Measurements from ENCODE around the gene PPP4R3B.
"Not testable (repeated sequence)": the region's sequence is repeated elsewhere in the genome, so short reads cannot be mapped to it uniquely, and the experiment has no call there.

The PPP4R3B gene

DNA sequence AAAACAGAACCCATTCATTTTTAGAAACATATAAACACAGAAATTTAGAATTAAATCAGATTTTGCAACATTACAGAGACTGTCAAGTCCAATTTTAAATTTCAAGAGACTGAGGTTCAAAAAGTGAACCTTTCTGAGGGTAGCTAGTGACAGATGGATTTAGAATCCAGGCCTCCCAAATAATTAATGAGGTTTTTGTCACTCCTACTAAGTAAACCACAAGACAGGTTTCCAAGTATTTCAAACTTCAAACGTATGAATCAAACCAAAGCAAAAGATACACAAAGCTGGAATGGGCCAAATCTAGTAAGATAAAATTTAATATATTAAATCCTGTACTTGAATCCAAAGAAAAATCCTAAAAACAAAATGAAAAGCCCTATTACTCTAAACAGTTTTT lies 25.3 kb downstream of the PPP4R3B start:
- DNase-seq: no peak

DNA sequence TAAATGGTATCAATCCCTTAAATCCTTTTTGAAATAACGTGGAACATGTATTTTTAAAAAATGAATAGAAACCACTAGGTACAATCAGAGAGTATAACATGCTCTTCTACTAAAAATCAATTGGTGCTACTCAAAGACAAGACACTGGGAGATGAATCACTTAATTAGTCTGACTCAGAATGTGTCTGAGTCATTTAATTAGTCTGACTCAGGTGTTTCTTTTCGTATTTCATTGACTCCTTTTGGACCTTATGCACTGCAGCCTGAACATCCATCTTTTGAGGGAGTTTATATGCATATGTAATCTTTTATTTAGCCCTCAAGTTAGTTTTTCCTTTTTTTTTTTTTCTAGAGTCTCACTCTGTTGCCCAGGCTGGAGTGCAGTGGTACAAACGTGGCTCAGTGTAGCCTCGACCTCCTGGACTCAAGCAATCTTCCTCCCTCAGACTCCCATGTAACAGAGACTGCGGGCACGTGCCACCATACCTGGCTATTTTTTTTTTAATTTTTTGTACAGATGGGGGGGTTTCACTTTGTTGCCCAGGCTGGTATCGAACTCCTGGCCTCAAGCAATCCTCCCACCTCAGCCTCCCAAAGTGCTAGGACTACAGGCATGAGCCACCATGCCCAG lies 26.5 kb downstream of the PPP4R3B start:
- no peak for DNase-seq

DNA sequence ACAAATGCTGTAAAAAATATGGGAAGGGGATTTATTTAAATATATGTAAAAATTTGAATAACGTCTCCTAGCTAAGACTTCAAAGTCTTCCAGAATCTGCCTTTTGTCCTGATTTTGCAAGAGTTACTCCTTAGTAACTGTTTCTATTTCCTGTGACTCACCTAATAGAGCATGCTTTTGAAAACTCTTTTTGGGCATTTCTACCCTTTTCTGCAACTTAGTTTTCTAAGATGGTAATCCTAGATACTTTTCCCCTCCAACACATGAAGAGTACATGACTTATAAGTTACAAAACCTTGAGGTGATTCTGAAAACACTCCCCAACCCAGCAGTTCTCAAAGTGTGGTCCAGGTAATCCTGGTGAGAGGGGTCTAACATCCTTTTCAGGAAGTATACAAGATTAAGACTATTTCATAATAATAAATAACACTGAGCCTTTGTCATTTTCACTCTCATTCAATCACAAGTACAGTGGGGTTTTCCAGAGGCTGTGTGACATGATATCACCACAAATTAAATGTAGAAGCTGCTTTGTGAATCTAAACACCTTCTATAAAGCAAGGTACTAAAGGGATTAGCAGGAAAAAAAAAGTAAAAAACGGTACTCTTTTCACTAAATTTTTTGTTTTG lies 31.9 kb downstream of the PPP4R3B start:
- DNase-seq: no peak

DNA sequence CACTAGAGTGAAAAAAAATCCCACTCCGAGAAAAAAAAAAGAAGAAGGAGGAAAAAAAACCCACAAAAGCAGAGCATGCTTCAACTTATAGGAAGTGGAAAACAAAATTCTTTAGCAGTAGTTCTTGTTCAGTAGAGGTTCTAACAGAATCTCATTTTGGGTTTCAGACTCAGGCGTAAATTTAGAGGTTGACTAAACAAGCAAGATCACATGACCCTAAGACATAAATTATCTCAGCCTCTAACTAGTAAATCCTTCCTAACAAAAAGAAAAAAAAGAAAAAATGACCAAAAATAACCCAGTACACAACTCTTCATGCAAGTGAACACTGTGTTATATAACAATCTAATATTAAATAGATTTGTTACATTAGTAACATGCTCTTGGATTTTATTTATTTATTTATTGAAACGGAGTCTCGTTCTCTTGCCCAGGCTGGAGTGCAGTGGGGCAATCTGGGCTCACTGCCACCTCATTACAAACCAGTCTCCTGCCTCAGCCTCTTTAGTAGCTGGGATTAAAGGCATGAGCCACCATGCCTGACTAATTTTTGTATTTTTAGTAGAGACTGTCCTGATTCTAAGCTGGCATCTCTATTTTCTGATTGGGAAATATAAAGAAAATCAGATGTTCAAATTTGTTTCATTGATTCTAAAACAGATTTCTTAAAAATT lies 35.4 kb downstream of the PPP4R3B start:
- DNase-seq: no peak

DNA sequence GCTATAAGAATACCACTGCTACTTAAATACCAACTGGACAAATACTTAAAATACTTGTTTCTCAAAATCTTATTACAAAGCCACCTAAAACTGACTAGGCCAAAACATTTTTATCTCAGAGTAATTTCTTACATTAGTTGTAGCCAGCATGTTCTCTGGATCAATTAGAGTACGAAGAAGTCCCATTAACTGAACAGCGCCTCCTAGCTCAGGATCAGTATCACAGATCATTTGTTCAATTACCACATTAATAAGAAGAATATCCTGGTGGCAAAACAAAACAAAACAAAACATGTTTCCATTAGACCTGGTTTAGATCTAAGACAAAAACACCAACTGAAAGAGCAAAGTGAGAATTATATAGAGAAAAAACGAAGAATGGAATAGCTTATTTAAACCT lies 36.0 kb downstream of the PPP4R3B start:
- no peak for DNase-seq

GRCh38 chr2:55569002-55569401 lies 48.4 kb downstream of the PPP4R3B start:
- DNase-seq: not testable (repeated sequence)

GRCh38 chr2:55567298-55567697 lies 50.1 kb downstream of the PPP4R3B start:
- DNase-seq: no peak

- no peak for DNase-seq
Observed at GRCh38 chr2:55565613-55566012, 51.8 kb downstream of the PPP4R3B start.

DNA sequence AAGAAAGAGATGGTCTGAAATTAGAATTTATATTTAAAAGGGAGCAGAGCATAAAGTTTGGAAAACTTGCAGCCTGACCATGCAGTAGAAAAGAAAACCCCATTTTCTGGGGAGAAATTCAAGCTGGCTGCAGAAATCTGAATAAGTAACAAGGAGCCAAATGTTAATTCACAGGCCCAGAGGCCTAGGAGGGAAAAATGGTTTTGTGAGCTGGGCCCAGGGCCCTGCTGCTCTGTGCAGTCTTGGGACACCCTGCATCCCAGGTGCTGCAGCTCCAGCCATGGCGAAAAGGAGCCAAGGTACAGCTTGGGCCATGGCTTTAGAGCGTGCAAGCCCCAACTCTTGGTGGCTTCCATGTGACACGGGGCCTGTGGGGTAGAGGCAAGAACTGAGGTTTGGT lies 56.6 kb downstream of the PPP4R3B start:
- no peak for DNase-seq

GRCh38 chr2:55556809-55557208 lies 60.6 kb downstream of the PPP4R3B start:
- no peak for DNase-seq

GRCh38 chr2:55555977-55556376 lies 61.4 kb downstream of the PPP4R3B start:
- no peak for DNase-seq

DNA sequence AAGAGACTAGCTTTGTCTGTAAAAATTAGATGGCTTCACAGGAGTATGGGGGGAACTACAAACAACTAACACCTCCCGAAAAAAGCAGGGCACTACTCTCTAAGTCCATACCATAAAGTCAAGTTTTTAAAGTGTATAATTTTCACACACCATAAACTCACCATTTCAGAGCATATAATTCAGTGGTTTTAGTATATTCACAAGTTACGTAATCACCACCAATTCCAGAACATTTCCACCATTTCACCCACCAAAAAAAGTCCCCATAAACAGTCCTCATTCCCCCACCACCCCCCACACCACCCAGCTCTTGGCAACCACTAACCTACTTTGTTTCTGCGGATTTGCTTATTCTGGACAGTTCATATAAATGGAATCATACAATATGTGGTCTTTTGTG lies 64.1 kb downstream of the PPP4R3B start:
- no peak for DNase-seq

DNA sequence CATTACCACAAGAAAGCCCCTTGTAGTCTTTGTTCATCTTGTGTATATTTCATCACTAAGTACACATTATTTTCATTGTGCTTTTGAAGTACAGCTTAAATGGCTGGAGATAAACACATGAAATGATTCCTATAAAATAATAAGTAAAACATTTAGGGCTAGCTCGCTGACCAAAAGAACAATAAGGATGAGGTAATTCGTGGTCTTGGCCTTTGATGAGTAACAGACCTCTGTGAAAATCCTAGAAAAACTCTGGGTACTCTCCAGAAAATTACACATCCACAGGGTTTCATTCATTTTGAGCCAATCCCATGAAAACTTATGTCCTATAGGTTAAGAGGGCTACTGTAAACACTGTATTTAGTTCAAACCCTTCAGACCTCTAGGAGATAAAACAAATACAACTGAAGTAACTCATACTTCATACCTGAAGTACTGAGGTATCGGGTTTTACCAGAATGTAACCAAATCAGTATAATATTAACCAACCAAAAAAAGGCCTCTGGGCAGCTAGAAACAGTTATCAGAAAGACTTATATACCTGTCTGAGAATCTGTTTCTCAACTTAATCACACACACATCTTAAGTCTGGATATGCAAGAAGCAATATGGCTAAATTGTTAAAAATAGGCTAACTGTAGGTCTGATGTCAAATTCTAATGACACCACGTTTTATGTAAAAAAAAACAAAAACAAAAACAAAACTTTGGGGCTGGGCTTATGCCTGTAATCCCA lies 66.9 kb downstream of the PPP4R3B start:
- no peak for DNase-seq

DNA sequence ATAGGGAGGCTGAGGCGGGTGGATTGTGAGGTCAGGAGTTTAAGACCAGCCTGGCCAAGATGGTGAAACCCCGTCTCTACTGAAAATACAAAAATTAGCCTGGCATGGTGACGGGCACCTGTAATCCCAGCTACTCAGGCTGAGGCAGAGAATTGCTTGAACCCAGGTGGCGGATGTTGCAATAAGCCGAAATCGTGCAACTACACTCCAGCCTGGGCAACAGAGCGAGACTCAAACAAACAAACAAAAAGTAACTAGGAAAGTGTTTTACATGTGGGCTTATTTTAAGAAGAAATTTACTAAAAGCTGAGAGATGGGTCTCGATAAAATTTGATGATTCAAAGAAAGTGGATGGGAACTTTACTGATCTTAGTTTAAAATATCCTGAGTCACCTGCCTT lies 69.7 kb downstream of the PPP4R3B start:
- DNase-seq: not testable (repeated sequence)

- DNase-seq: no peak
Observed at GRCh38 chr2:55547001-55547400, 70.4 kb downstream of the PPP4R3B start.

DNA sequence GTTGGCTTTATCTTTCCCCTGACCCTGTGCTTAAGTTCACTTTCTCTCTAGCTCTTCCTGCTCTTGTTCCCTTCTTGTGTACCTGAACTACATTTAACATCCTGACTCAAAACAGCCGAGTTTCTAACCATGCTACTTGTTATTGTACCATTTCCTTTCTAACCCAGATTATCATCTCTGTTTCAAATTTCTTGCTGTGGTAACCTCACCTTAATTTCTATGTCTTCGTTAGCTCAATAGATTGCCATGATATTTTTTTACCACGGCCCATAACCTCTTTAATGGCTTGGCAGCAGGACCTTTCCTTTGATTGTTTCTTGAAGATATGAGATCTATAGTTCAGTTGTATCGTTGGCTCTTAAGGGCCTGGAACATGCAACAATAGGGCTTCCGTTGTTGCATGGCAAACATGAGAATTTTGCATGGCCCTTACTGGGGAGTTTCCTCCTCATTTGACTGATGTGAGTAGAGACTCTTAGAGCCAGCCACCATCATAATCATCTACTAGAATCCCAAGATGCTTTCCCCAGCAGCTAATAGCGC lies 86.8 kb downstream of the PPP4R3B start:
- no peak for DNase-seq

DNA sequence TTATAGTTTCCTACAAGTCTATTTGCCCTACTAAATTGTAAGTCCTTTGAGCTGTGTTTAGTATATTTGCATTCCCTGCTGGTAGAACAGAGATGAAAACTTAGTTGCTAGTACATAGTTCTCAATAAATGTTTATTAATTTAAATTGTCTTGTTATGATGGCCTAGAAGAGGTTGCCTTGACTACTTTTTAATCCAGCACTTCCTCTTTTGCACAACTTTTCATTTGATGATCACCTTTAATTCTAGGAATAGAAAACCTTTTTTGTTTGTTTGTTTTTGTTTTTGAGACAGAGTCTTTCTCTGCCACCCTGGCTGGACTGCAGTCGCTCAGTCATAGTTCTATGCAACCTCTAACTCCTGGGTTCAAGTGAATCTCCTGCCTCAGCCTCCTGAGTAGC lies 91.2 kb downstream of the PPP4R3B start:
- no peak for DNase-seq

GRCh38 chr2:55524884-55525437 lies 92.5 kb downstream of the PPP4R3B start:
- DNase-seq: no peak

DNA sequence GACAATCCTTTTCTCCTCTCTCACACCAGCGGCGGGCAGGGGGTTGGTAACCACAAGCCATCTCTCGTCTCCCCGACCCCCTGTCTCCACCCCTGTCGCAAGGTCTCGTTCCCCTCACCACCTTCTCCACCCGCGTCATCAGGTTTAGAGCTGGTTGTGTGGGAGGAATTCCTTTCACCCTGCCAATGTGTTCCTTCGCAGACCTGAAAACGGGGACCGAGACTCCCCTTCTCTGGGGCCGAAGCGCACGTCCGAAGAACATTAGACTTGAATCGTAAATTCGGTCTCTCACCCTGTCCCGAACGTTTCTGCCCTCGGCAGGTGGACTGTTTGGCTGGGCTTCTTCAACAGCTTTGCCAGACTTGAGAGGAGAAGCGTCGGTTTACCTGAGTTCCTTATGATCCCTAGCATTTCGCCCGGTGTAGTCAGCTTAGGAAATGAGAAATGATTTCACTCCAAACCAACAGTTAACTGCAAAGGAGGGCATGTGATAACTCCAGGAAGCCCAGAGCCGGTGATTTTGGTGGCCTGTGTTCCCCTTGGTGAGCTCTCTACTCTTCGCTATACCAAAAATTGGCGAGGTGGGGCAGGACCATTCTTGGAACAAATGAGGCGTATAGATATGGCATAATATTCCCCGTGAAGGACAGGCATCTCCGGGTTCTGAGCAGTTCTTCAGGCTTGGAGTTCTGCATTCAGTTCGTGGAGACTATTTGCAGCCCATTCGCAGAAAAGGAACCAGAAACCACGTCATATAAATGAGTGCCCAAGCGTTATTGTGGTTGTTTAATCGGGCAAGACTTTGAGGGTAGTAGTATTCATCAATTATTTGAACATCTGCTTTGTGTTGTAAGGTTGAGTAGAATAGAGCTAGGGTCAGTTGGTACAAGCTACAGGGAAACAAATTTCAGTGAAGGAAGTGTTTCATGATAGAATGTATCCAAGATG lies 97.2 kb downstream of the PPP4R3B start:
- DNase-seq: peak; percentile 33

GRCh38 chr2:55518841-55519165 lies 98.6 kb downstream of the PPP4R3B start:
- no peak for DNase-seq

GRCh38 chr2:55511508-55512124 lies 105.8 kb downstream of the PPP4R3B start:
- DNase-seq: no peak
